ENCODE data around the gene GRAMD4.

- TF ChIP-seq, protein P1, sequence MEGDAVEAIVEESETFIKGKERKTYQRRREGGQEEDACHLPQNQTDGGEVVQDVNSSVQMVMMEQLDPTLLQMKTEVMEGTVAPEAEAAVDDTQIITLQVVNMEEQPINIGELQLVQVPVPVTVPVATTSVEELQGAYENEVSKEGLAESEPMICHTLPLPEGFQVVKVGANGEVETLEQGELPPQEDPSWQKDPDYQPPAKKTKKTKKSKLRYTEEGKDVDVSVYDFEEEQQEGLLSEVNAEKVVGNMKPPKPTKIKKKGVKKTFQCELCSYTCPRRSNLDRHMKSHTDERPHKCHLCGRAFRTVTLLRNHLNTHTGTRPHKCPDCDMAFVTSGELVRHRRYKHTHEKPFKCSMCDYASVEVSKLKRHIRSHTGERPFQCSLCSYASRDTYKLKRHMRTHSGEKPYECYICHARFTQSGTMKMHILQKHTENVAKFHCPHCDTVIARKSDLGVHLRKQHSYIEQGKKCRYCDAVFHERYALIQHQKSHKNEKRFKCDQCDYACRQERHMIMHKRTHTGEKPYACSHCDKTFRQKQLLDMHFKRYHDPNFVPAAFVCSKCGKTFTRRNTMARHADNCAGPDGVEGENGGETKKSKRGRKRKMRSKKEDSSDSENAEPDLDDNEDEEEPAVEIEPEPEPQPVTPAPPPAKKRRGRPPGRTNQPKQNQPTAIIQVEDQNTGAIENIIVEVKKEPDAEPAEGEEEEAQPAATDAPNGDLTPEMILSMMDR (IDR thresholded peaks at IDR 0.05; ENCODE audit: poor library complexity): no peak
- no peak for TF ChIP-seq EZH2 (IDR thresholded peaks at IDR 0.05; ENCODE audit: borderline replicate concordance)
Measured at GRCh38 chr22:46707827-46708570, 87.8 kb downstream of the GRAMD4 start.
